Type B pancreatic cell (in vitro differentiated cells): ENCODE results near the gene AAMDC. TPM values are rescaled to one million over a fixed set of nuclear protein-coding genes. Genes with fewer than 3 reads are reported as not detected.
A peak's percentile ranks its signal among the peaks of the same experiment; 100 is the strongest.
"Not testable (repeated sequence)": the region's sequence is repeated elsewhere in the genome, so short reads cannot be mapped to it uniquely, and the experiment has no call there.

ENCODE experiments used
- DNase-seq: peaks from one replicate; pipeline ENCODE4 v3.0.0; 2021; ENCODE audit warnings: mixed read lengths; ENCODE audit not compliant: unreplicated experiment; ENCODE audit errors: extremely low spot score
- H3K27ac Mint-ChIP-seq: 2 replicates; pipeline ENCODE4 v1.8.0; 2021; ENCODE audit warnings: mild to moderate bottlenecking, mixed read lengths
- H3K27me3 Mint-ChIP-seq: 2 replicates; pipeline ENCODE4 v1.8.0; 2021; ENCODE audit warnings: mixed read lengths
- H3K36me3 Mint-ChIP-seq: 2 replicates; pipeline ENCODE4 v1.8.0; 2021; ENCODE audit warnings: mixed read lengths
- H3K4me1 Mint-ChIP-seq: one replicate; pipeline ENCODE4 v1.8.0; 2021; ENCODE audit warnings: mixed read lengths; ENCODE audit not compliant: unreplicated experiment
- H3K4me3 Mint-ChIP-seq: 2 replicates; pipeline ENCODE4 v1.8.0; 2021; ENCODE audit warnings: mild to moderate bottlenecking, mixed read lengths
- H3K9me3 Mint-ChIP-seq: 2 replicates; pipeline ENCODE4 v1.8.0; 2021; ENCODE audit warnings: mixed read lengths
- CTCF ChIP-seq: fragments of 200-600 bp; sonication (generic); conservative IDR thresholded peaks from 2 replicates; pipeline ENCODE4 v1.5.0; 2021; ENCODE audit warnings: antibody characterized with exemption, mild to moderate bottlenecking
- total RNA-seq: library from RNA; stranded (reverse); gene quantifications from 2 replicates; pipeline ENCODE4 v1.2.1, GENCODE V29; 2021; ENCODE audit warnings: low replicate concordance

AAMDC gene
- total RNA-seq, 1 donor from 2014 or later: 33.6 TPM

- not testable (repeated sequence) for H3K9me3 Mint-ChIP-seq, H3K27me3 Mint-ChIP-seq, H3K27ac Mint-ChIP-seq, H3K4me1 Mint-ChIP-seq, H3K4me3 Mint-ChIP-seq, DNase-seq
- H3K36me3 Mint-ChIP-seq: peaks cover 11% of the 10 kb centered on the region
Measured at GRCh38 chr11:77890619-77891056, 69.7 kb downstream of the AAMDC start.

GRCh38 chr11:77891256-77891655 is 70.3 kb downstream of the AAMDC start:
- not testable (repeated sequence) for H3K9me3 Mint-ChIP-seq, H3K4me1 Mint-ChIP-seq, DNase-seq, H3K27me3 Mint-ChIP-seq, H3K27ac Mint-ChIP-seq, H3K4me3 Mint-ChIP-seq
- H3K36me3 Mint-ChIP-seq: peaks cover 11% of the 10 kb centered on the region

- not testable (repeated sequence) for H3K9me3 Mint-ChIP-seq, H3K27me3 Mint-ChIP-seq, H3K4me3 Mint-ChIP-seq, DNase-seq, H3K27ac Mint-ChIP-seq, H3K4me1 Mint-ChIP-seq
- H3K36me3 Mint-ChIP-seq: peaks cover 13% of the 10 kb centered on the region
Measured at GRCh38 chr11:77891703-77892102, 70.8 kb downstream of the AAMDC start.

GRCh38 chr11:77894949-77895348 is 74.0 kb downstream of the AAMDC start:
- DNase-seq, H3K9me3 Mint-ChIP-seq, H3K27ac Mint-ChIP-seq, H3K4me1 Mint-ChIP-seq, H3K4me3 Mint-ChIP-seq, H3K27me3 Mint-ChIP-seq: not testable (repeated sequence)
- H3K36me3 Mint-ChIP-seq: peaks cover 16% of the 10 kb centered on the region

- no peaks in the 10 kb centered on the region for H3K27me3 Mint-ChIP-seq
- H3K4me1 Mint-ChIP-seq: peaks cover 12% of the 10 kb centered on the region
- no peak for DNase-seq
- peaks cover 30% of the 10 kb centered on the region for H3K36me3 Mint-ChIP-seq
- no peaks in the 10 kb centered on the region for H3K9me3 Mint-ChIP-seq
- TF ChIP-seq CTCF: no peak
- no peak overlapping the region for H3K4me3 Mint-ChIP-seq
- H3K27ac Mint-ChIP-seq: no peak overlapping the region
Measured at GRCh38 chr11:77908835-77909234, 87.9 kb downstream of the AAMDC start.

GRCh38 chr11:77909277-77909676 is 88.3 kb downstream of the AAMDC start:
- H3K9me3 Mint-ChIP-seq: no peaks in the 10 kb centered on the region
- H3K36me3 Mint-ChIP-seq: peaks cover 30% of the 10 kb centered on the region
- H3K27ac Mint-ChIP-seq: no peak overlapping the region
- TF ChIP-seq CTCF: no peak
- no peak for DNase-seq
- no peak overlapping the region for H3K4me3 Mint-ChIP-seq
- H3K27me3 Mint-ChIP-seq: no peaks in the 10 kb centered on the region
- H3K4me1 Mint-ChIP-seq: peaks cover 16% of the 10 kb centered on the region

GRCh38 chr11:77910828-77911227 is 89.9 kb downstream of the AAMDC start:
- H3K36me3 Mint-ChIP-seq: peaks cover 30% of the 10 kb centered on the region
- not testable (repeated sequence) for H3K27me3 Mint-ChIP-seq, H3K4me3 Mint-ChIP-seq, H3K27ac Mint-ChIP-seq, H3K9me3 Mint-ChIP-seq, DNase-seq
- peaks cover 22% of the 10 kb centered on the region for H3K4me1 Mint-ChIP-seq

- H3K27me3 Mint-ChIP-seq, DNase-seq, H3K9me3 Mint-ChIP-seq, H3K4me3 Mint-ChIP-seq: not testable (repeated sequence)
- Mint-ChIP-seq H3K27ac (peak overlapping the region; percentile 63), H3K4me1 (peaks cover 22% of the 10 kb centered on the region), H3K36me3 (peaks cover 19% of the 10 kb centered on the region)
Measured at GRCh38 chr11:77913608-77914306, 92.8 kb downstream of the AAMDC start.

GRCh38 chr11:77914307-77914791 is 93.4 kb downstream of the AAMDC start:
- not testable (repeated sequence) for H3K27me3 Mint-ChIP-seq, H3K9me3 Mint-ChIP-seq, H3K4me3 Mint-ChIP-seq, DNase-seq
- Mint-ChIP-seq H3K4me1 (peaks cover 22% of the 10 kb centered on the region), H3K27ac (peak overlapping the region; percentile 63), H3K36me3 (peaks cover 17% of the 10 kb centered on the region)

- not testable (repeated sequence) for H3K4me3 Mint-ChIP-seq, DNase-seq, H3K9me3 Mint-ChIP-seq, H3K27ac Mint-ChIP-seq, H3K36me3 Mint-ChIP-seq, H3K27me3 Mint-ChIP-seq
- H3K4me1 Mint-ChIP-seq: peaks cover 14% of the 10 kb centered on the region
Measured at GRCh38 chr11:77917713-77918112, 96.8 kb downstream of the AAMDC start.
